PC-3 (cell line): ENCODE results near the gene NCR1.

Source experiments
- EZH2 ChIP-seq: fragments of 300-600 bp; sonication (generic); IDR thresholded peaks from one replicate; pipeline ENCODE4 v1.6.1; 2017; ENCODE audit warnings: antibody characterized with exemption, mild to moderate bottlenecking, low read length; ENCODE audit not compliant: unreplicated experiment
- EZH2phosphoT487 ChIP-seq: fragments of 300-600 bp; sonication (generic); IDR thresholded peaks from 2 replicates; pipeline ENCODE4 v1.6.1; 2018; ENCODE audit warnings: mild to moderate bottlenecking, antibody characterized with exemption, low read length, borderline replicate concordance
- TF ChIP-seq, protein P1 (sequence below): fragments of 300-600 bp; sonication (generic); conservative IDR thresholded peaks from 2 replicates; pipeline ENCODE4 v1.5.1; 2017; ENCODE audit warnings: antibody characterized with exemption, low read depth, mild to moderate bottlenecking, low read length

GRCh38 chr19:54955376-54955775, 49.4 kb downstream of the NCR1 start:
- TF ChIP-seq EZH2, result no peak
- TF ChIP-seq, protein P1, sequence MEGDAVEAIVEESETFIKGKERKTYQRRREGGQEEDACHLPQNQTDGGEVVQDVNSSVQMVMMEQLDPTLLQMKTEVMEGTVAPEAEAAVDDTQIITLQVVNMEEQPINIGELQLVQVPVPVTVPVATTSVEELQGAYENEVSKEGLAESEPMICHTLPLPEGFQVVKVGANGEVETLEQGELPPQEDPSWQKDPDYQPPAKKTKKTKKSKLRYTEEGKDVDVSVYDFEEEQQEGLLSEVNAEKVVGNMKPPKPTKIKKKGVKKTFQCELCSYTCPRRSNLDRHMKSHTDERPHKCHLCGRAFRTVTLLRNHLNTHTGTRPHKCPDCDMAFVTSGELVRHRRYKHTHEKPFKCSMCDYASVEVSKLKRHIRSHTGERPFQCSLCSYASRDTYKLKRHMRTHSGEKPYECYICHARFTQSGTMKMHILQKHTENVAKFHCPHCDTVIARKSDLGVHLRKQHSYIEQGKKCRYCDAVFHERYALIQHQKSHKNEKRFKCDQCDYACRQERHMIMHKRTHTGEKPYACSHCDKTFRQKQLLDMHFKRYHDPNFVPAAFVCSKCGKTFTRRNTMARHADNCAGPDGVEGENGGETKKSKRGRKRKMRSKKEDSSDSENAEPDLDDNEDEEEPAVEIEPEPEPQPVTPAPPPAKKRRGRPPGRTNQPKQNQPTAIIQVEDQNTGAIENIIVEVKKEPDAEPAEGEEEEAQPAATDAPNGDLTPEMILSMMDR, result no peak
- TF ChIP-seq EZH2phosphoT487, result no peak
